PC-3 (cell line): ENCODE data around the gene MIGA1.

ENCODE experiments used
- EZH2 ChIP-seq: fragments of 300-600 bp; sonication (generic); IDR thresholded peaks from one replicate; pipeline ENCODE4 v1.6.1; 2017; ENCODE audit warnings: antibody characterized with exemption, mild to moderate bottlenecking, low read length; ENCODE audit not compliant: unreplicated experiment
- TF ChIP-seq, protein P1 (sequence below): fragments of 300-600 bp; sonication (generic); conservative IDR thresholded peaks from 2 replicates; pipeline ENCODE4 v1.5.1; 2017; ENCODE audit warnings: antibody characterized with exemption, low read depth, mild to moderate bottlenecking, low read length

GRCh38 chr1:77739235-77739634, 40.2 kb upstream of the MIGA1 start:
- TF ChIP-seq, protein P1, sequence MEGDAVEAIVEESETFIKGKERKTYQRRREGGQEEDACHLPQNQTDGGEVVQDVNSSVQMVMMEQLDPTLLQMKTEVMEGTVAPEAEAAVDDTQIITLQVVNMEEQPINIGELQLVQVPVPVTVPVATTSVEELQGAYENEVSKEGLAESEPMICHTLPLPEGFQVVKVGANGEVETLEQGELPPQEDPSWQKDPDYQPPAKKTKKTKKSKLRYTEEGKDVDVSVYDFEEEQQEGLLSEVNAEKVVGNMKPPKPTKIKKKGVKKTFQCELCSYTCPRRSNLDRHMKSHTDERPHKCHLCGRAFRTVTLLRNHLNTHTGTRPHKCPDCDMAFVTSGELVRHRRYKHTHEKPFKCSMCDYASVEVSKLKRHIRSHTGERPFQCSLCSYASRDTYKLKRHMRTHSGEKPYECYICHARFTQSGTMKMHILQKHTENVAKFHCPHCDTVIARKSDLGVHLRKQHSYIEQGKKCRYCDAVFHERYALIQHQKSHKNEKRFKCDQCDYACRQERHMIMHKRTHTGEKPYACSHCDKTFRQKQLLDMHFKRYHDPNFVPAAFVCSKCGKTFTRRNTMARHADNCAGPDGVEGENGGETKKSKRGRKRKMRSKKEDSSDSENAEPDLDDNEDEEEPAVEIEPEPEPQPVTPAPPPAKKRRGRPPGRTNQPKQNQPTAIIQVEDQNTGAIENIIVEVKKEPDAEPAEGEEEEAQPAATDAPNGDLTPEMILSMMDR: no peak
- no peak for TF ChIP-seq EZH2
